IPS-NIHi7 (cell line): ENCODE data around the gene CCSER1.
"Not testable (repeated sequence)": the region's sequence is repeated elsewhere in the genome, so short reads cannot be mapped to it uniquely, and the experiment has no call there.

Source experiments
- DNase-seq: peaks from one replicate; pipeline ENCODE4 v3.0.0; 2012; ENCODE audit warnings: mixed read lengths; ENCODE audit errors: extremely low spot score

The CCSER1 gene

GRCh38 chr4:90705501-90705900 lies 578.3 kb downstream of the CCSER1 start:
- DNase-seq, result not testable (repeated sequence)

- no peak for DNase-seq
These were observed 588.0 kb downstream of the CCSER1 start for GRCh38 chr4:90715242-90715641.

GRCh38 chr4:90718931-90719330 lies 591.7 kb downstream of the CCSER1 start:
- no peak for DNase-seq

GRCh38 chr4:90727938-90728337 lies 600.7 kb downstream of the CCSER1 start:
- peak; percentile 75 for DNase-seq

GRCh38 chr4:90730752-90731151 lies 603.6 kb downstream of the CCSER1 start:
- DNase-seq, result no peak

GRCh38 chr4:90733211-90733610 lies 606.0 kb downstream of the CCSER1 start:
- no peak for DNase-seq

GRCh38 chr4:90745176-90745575 lies 618.0 kb downstream of the CCSER1 start:
- DNase-seq, result no peak

GRCh38 chr4:90753068-90753467 lies 625.9 kb downstream of the CCSER1 start:
- no peak for DNase-seq

GRCh38 chr4:90757534-90758060 lies 630.4 kb downstream of the CCSER1 start:
- DNase-seq, result no peak

GRCh38 chr4:90760059-90760458 lies 632.9 kb downstream of the CCSER1 start:
- DNase-seq, result no peak

GRCh38 chr4:90766837-90767236 lies 639.6 kb downstream of the CCSER1 start:
- DNase-seq, result no peak

GRCh38 chr4:90769251-90769650 lies 642.1 kb downstream of the CCSER1 start:
- DNase-seq, result no peak

GRCh38 chr4:90780193-90780592 lies 653.0 kb downstream of the CCSER1 start:
- DNase-seq, result no peak

- no peak for DNase-seq
These were observed 659.4 kb downstream of the CCSER1 start for GRCh38 chr4:90786602-90787001.

- DNase-seq, result no peak
These were observed 665.5 kb downstream of the CCSER1 start for GRCh38 chr4:90792696-90793095.

- no peak for DNase-seq
These were observed 671.8 kb downstream of the CCSER1 start for GRCh38 chr4:90798948-90799347.

GRCh38 chr4:90799895-90800294 lies 672.7 kb downstream of the CCSER1 start:
- no peak for DNase-seq

GRCh38 chr4:90815569-90815968 lies 688.4 kb downstream of the CCSER1 start:
- no peak for DNase-seq

GRCh38 chr4:90816754-90817153 lies 689.6 kb downstream of the CCSER1 start:
- no peak for DNase-seq

- no peak for DNase-seq
These were observed 697.3 kb downstream of the CCSER1 start for GRCh38 chr4:90824266-90825150.

GRCh38 chr4:90825849-90826248 lies 698.7 kb downstream of the CCSER1 start:
- no peak for DNase-seq

GRCh38 chr4:90833706-90834105 lies 706.5 kb downstream of the CCSER1 start:
- DNase-seq, result peak; percentile 28

- no peak for DNase-seq
These were observed 710.0 kb downstream of the CCSER1 start for GRCh38 chr4:90837241-90837640.
